ENCODE data around the gene TMSB10.
A peak's percentile ranks its signal among the peaks of the same experiment; 100 is the strongest.
"Not testable (repeated sequence)": the region's sequence is repeated elsewhere in the genome, so short reads cannot be mapped to it uniquely, and the experiment has no call there.

TMSB10 gene

GRCh38 chr2:84901593-84902120, 3.8 kb upstream of the TMSB10 start:
- no peak overlapping the region for H3K4me3 ChIP-seq (ENCODE audit: low read depth, low read length)

GRCh38 chr2:84902526-84902925, 2.9 kb upstream of the TMSB10 start:
- H3K4me3 ChIP-seq (ENCODE audit: low read depth, low read length), result no peak overlapping the region

- H3K4me3 ChIP-seq (ENCODE audit: low read depth, low read length), result no peak overlapping the region
Measured at GRCh38 chr2:84904151-84904550, 1.3 kb upstream of the TMSB10 start.

DNA sequence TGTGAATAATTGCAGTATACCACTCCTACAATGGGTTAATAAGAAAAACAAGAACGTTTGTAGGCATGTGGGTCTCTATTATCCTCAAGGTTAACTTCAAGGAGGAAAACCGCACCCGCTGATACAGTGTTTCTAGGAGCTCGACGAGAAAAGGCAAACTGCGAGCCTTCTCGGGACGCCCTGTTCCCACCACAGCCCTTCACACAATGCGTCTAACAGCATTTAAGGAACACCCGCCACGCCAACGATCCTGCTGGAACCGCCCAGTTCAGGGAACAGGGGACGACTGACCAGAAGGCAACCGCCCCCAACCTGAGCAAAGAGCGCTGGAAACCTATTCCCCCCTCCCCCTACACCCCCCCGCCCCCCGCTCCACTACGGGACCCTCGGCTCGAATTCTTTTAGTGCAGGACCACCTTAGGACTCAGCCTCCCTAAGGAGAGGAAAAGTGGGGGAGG, 710 bp upstream of the TMSB10 start:
- peak overlapping the region; percentile 87 for H3K4me3 ChIP-seq (ENCODE audit: low read depth, low read length)

DNA sequence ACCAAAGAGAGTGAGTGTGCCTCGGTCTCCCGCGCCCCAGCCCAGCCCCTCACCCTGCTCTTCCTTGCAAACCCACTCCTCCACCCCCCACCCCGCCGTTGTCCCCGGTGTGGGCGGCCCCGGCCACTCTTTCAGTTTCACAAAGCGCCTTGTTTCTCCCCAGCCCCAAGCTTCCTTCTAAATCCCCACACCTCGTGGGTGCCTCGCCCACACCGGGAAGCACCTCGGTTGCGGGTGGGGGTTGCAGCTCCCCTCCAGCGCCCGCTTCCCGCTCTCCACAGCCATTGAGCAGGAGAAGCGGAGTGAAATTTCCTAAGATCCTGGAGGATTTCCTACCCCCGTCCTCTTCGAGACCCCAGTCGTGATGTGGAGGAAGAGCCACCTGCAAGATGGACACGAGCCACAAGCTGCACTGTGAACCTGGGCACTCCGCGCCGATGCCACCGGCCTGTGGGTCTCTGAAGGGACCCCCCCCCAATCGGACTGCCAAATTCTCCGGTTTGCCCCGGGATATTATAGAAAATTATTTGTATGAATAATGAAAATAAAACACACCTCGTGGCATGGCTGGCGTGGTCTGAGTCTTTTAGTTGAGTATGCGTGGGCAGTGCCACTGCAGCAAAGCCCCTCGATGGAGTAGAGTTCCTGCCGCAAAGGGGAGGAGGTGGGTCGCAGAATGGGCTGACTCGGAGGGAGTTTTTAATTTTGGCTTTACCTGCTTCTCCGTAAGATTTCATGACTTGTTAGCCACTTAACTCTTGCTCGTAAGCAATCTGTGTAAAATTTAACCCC, 848 bp downstream of the TMSB10 start:
- H3K4me3 ChIP-seq (ENCODE audit: low read depth, low read length), result peak overlapping the region; percentile 87

- H3K4me3 ChIP-seq (ENCODE audit: low read depth, low read length), result peak overlapping the region; percentile 87
Measured at GRCh38 chr2:84906900-84907714, 1.7 kb downstream of the TMSB10 start.

- H3K4me3 ChIP-seq (ENCODE audit: low read depth, low read length), result no peak overlapping the region
Measured at GRCh38 chr2:84908948-84909713, 3.7 kb downstream of the TMSB10 start.

- H3K4me3 ChIP-seq (ENCODE audit: low read depth, low read length), result no peak overlapping the region
Measured at GRCh38 chr2:84911135-84911678, 5.8 kb downstream of the TMSB10 start.

DNA sequence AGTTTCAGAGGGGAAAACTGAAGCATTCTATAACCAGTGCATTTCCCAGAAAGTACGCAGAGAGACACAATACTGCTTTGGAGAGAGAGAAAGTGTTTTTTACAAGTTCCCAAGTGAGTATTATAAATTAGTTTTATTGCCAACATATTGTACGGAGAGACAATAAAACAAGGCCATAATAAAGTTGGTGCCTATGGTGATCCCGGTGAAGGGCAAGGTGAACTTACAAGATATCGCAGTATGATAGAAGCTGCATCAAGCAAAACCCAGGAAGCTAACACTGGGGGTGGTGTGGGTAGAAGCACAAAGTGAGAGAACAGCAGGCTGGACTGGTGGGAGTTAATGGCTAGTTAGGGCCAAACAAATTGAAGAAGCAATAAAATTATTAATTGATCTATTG, 7.5 kb downstream of the TMSB10 start:
- no peak overlapping the region for H3K4me3 ChIP-seq (ENCODE audit: low read depth, low read length)

DNA sequence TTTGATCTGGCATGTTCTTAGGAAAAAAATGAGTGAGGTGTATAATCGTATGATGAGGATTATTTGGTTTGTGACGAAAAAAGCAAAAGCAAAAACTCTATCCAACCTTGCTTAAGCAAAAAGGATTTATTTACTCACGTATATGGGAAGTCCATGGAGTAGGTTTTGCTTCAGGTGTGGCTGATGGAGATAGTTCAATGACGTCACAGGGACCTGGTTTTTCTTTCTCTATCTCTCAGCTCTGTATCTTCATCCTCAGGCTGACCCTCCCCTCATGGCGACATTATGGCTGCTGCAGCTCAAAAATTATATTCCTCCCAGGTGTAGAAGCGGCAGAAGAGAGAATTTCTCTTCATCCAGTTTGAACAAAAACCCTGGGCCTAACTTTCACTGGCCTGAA, 8.9 kb downstream of the TMSB10 start:
- no peak overlapping the region for H3K4me3 ChIP-seq (ENCODE audit: low read depth, low read length)

- not testable (repeated sequence) for H3K4me3 ChIP-seq (ENCODE audit: low read depth, low read length)
Measured at GRCh38 chr2:84915675-84916074, 10.2 kb downstream of the TMSB10 start.

GRCh38 chr2:84917821-84918220, 12.4 kb downstream of the TMSB10 start:
- not testable (repeated sequence) for H3K4me3 ChIP-seq (ENCODE audit: low read depth, low read length)

GRCh38 chr2:84918430-84918829, 13.0 kb downstream of the TMSB10 start:
- no peak overlapping the region for H3K4me3 ChIP-seq (ENCODE audit: low read depth, low read length)

DNA sequence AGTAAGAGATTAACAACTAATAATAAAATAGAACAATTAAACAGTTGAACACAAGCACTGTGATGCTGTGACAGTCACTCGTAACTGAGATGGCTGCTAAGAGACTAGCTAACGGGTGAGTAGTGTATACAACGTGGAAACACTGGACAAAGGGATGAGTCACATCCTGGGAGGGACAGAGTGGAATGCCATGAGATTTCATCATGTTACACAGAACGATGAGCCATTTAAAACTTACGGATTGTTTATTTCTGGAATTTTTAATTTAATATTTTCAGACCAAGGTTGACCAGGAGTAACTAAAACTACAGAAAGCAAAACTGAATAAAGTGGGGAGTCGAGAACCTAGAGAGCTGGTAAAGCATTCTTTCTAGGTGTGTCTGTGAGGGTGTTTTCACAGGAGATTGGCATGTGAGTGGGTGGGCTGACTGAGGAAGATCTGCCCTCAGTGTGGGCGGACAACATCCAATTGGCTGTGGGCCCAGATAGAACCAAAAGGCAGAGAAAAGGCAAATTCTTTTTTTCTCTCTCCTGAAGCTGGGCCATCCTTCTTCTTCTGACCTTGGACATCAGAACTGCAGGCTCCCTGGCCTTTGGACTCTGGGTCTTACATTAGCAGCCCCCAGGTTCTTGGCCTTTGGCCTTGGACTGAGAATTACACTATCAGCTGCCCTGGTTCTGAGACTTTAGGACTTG, 14.6 kb downstream of the TMSB10 start:
- no peak overlapping the region for H3K4me3 ChIP-seq (ENCODE audit: low read depth, low read length)

DNA sequence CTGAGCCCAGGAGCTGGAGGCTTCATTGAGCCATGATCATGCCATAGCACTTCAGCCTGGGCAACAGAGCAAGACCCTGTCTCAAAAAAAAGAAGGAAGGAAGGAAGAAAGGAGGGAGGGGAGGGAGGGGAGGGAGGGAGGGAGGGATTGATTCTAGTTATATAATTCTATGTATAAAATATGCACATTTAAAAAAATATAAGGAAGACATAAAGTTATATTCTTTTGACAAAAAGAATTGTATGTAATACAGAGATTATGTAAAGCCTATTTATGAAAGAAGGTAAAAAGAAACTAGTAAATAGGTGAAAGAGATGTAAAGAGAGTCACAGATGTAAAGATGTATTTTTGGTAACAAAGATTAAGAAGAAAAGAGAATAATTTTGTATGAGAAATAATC, 17.6 kb downstream of the TMSB10 start:
- H3K4me3 ChIP-seq (ENCODE audit: low read depth, low read length), result no peak overlapping the region

DNA sequence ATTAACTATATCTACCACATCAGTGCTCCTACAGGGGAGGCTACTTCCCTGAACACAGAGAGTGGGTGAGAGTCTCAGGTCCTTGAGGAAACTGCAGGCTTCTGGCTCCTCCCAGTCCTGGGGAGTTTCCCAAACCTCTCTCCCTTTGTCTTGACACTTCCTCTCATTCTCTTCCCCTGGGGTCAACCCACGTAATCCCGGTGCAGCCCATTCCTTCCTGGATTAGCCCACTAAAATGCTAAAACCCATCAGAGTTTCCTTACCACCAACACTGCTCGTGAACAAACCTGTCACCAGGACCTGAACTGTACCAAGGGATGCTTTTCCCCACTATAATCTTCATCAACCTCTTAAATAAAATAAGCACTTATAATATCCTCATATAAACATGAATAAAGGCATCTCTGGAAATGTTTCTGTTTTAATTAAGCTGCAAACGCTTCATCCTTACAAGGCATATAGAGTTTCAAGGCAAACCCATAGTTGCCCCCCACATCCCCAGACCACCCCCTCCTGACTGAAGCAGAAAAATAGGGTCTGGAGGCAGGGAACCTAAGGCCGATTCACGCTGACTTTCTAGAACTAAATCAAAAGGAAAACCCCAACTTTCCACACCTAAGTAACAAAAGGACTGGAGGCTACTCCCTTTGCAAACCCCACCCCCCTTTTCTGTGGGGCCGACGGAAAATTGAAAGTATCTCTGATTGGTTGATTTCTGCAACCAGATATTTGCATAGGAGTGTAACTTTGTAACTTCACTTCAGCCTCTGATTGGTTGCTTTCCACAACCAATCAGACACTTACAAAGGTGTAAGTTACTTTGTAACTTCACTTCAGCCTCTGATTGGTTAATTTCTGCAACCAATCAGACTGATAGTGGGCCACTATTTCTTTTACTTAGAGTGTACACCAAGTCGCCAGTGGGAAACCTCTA, 19.0 kb downstream of the TMSB10 start:
- H3K4me3 ChIP-seq (ENCODE audit: low read depth, low read length), result no peak overlapping the region

DNA sequence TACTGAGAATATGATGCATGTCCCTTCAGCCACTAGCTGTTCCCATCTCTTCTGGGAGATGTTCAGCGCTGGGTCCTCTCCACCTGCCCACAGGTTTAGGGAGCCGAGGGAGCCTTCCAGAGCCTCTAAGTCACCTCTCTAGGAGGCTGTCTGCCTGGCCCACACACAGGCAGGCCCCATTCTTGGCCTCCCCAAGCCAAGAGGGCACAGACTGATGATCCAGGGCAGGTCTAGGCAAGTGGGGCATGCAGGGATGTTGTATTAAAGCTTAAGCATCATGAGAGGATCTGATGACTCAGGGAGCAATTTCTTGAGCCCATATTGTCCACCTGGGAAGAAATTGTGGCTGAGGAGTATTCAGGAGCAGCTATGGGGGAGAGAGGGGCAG, 19.9 kb downstream of the TMSB10 start:
- no peak overlapping the region for H3K4me3 ChIP-seq (ENCODE audit: low read depth, low read length)

- H3K4me3 ChIP-seq (ENCODE audit: low read depth, low read length), result no peak overlapping the region
Measured at GRCh38 chr2:84925724-84926376, 20.4 kb downstream of the TMSB10 start.

DNA sequence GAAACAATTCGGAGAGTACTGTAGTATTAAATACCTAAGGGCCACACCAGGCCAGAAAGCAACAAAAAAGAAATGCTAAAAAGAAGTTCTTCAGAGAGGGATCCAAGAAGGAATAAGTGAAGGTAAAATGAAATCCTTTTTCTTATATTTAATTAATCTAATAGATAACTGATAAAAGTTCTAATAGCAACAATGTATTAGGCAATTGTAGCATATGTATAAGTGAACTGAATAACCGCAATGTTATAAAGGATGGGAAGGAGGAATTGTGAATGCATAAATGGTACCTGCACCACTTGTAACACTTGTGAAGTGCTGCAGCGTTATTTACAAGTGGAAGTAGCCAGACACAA, 21.8 kb downstream of the TMSB10 start:
- no peak overlapping the region for H3K4me3 ChIP-seq (ENCODE audit: low read depth, low read length)
